Fibroblast of upper back skin (primary cell): Measurements from ENCODE around the gene KANK3.
A peak's percentile ranks its signal among the peaks of the same experiment; 100 is the strongest.
"Not testable (repeated sequence)": the region's sequence is repeated elsewhere in the genome, so short reads cannot be mapped to it uniquely, and the experiment has no call there.

Experiments
- DNase-seq: peaks from one replicate; pipeline ENCODE4 v3.0.0-alpha.2; 2013

Gene KANK3

DNA sequence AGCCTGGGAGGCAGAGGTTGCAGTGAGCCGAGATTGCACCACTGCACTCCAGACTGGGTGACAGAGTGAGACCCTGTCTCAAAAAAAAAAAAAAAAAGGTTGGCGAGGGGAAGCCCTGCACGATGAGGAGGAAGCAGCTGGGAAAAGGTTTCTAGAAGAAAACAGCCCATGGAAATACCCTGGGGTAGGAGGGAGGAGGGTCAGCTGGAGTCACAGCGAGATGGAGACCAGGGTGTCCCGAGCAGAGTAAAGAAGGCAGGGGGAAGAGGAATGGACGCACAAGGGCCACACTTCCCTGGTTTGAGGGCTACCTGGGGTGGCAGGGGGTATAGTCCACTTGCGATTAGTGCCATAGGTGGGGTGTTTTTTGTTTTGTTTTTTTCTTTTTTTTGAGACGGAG is 6.4 kb downstream of the KANK3 start:
- no peak for DNase-seq

DNA sequence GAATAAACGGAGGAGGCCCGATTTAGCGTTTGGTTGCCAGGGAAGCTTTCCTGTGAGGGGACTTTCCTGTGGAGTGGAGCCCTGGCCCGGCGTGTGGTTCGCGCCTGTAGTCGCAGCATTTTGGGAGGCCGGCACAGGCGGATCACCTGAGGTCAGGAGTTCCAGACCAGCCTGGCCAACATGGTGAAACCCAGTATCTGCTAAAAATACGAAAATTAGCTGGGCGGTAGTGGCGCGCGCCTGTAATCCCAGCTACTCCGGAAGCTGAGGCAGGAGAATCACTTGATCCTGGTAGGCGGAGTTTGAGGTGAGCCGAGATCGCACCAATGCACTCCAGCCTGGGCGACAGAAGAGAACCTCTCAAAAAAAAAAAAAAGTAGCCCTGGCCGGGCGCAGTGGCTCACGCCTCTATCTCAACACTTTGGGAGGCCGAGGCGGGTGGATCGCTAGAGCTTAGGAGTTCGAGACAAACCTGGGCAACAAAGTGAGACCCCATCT is 6.9 kb downstream of the KANK3 start:
- no peak for DNase-seq

DNA sequence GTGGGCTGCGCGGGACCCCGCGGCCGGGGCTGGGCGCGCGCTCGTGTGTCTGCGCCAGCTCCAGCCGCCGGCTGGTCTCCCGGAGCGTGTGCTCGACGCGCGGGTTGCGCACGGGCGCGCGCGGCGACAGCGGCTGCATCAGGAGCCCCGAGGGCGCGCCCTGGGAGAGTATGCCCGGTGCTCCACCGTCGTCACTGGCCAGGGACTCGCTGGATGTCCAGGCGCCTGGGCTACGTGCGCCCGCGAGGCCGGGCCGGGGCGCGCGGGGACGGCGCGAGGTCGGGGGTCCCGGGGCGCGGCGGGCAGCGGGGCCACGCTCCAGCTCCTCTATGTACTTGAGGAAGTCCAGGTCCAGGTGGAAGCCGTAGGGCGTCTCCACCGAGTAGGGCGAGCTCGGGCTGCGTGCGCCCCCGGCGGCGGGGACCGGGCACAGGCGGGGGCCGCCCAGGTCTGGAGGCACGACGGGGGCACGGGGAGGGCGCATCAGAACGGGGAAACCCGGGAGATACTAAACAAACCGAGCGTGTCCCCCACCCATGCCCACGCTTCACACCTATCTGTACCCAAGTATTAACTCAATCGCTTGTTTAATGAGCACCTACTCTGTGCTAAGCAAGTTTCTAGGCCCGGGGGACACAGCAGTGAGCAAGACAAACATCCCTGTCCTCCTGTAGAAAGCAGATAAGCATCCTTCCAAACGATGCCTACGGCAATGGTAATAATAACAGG is 7.6 kb downstream of the KANK3 start:
- no peak for DNase-seq

DNA sequence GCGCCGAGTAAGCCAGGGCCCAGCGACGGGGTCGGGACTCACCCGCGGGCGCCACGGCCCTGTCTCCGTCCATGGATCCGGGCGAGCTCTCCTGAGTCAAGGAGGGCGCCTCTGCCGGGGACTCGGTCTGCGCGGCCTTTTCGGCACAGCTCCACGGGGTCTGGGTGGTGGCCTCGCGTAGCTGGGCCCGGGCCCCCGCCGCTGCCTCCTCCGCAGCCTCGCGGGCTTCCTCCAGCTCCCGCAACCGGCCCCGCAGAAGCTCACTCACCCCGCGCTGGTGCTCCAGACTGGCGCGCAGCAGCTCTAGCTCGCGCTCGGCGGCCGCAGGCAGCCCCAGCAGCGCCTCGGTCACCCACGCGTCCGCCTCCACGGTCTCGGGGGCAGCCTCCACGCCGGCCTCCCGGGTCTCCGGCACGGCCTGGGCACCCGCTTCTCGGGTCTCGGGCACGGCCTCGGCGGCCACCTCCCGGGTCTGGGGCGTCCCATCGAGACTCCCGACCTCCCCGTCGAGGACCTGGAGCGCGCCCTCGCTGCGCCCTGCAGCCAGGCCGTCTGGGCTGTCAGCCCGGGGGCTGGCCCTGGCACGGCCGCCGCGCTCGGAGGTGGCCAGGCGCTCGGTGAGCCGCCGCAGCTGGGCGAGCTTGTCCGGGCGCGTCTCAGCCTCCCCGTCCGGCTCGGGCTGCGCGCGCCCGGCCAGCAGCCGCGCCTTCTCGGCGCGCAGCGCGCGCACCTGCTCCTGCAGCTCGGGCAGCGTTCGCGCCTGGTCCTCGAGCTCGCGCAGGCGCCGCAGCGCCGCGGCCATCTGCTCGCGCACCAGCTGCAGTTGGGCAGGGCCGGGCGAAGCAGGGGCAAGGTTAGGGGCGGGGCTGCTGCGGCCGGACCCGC is 8.4 kb downstream of the KANK3 start:
- no peak for DNase-seq

DNA sequence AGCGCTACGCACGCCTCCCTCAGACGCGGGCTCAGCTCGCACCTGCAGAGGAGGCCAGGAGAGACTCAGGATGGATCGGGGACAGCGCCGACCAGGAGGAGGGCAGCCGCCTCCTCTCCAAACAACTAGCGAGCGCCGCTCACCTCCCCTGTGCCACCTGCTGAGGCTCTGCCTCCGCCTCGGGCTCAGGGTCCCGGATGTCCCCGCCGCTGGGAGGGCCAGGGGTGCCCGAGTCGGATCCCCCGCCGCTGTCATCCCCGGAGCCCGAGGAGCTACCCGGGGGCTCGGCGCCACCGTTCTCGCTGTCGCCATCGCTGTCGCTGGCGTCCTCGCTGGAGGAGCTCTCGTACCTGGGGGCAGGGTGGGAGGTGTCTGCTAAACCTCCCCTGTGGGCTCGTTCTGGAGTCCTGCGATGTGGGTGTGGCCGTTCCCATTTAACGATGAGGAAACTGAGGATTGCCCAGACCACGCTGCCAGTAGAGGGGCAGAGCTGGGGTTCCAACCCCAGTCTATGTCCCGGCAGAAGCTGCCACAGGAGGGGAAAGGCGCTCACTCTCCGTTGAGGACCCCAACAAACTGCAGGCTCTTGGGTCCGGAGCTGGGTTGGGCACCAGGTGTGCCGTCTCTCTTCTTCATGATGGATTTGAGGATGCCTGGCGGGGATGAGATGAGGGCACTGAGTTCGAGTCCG is 9.2 kb downstream of the KANK3 start:
- no peak for DNase-seq

DNA sequence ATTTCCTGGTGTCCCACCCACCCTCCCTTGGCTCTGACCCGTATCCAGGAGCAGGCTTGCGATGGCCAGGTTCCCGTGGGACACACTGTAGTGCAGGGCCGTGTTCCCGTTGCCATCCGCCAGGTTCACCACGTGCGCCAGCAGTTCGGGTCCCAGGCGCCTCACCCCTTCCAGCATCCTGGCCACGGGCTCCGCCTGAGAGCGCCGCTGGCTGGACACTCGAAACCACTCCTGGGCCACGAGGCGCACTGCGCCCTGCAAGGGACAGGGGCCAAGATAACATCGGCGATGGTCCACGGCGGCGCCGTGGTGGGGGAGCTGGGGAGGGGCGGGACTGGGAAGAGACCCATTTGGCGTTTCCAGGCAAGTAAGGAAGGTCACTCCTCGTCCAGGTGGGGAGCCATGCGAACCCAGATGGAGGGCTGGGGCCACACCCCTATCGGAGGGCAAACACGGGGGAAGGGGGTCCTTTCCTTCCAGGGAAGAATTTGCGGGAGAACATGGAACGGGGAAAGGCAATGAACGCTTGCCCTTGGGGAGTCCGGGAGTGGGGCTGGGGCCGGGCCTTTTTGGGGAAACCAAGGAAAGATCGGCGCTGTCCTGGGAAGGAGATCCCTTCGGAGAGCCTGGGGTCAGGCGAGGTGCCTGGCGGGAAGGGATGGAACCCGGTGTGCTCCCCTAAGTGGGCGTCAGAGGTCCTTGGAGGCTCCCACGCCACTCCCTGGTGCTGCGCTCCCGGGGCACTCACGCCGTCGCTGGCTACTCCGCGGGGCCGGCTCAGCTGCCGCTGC is 9.9 kb downstream of the KANK3 start:
- no peak for DNase-seq

DNA sequence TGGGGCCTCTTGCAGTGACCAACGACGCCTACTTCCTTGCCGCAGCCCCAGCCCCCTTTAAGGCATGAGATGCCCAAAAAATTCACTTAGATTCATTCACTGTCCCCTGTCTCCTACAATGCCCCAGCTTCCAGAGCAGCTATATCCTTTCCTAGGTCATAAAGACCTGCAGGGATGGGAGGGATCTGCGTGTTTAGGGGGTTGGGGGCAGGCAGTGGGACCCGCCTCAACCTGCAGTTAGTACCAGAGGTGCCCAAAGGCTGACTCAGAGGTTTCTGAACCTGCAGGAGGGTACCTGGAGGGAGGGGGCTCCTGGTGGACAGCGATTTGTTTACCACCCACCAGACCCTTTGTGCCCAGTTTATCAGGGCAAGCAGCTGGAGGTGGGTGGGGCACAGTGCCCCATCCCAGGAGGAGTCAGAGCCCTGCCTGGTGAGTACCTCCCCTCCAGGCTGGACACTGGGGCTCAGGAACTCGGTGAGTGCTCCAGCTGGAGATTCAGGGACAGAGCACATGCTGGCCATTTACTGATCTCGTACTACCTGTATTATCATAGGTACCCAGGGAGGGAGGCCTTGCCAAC is 11.7 kb downstream of the KANK3 start:
- DNase-seq: no peak

DNA sequence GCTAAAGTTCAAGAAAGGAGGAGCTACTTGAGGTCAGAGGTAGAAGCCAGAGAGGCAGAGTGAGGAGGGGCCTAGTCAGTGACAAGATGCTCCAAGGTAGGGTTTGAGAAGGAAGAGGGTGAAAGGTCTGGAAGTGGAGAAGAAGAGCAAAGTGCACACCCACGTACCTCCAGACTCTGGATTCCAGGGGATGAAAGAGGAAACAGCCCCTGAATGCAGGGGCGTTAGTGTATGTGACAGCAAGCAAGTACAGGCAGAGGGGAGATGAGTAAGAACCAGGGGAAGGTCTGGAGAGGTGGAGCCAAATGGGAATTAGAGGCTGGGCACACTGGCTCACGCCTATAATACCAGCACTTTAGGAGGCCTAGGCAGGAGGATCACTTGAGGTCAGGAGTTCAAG is 13.1 kb downstream of the KANK3 start:
- DNase-seq: no peak

DNA sequence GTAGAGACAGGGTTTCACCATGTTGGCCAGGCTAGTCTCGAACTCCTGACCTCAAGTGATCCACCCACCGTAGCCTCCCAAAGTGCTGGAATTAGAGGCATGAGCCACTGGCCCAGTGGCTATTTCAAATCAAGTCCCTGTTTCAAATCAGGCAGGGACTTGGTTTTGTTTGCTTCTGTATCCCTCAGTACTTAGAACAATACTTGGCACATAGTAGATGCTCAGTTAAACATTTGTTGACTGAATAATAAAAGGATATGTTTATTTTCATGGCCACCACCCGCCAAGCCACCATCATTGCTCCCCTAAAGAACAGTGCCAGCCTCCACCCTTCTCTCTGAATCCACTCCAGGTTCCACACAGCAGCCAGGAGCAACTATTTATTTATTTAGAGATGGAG is 17.6 kb downstream of the KANK3 start:
- no peak for DNase-seq

DNA sequence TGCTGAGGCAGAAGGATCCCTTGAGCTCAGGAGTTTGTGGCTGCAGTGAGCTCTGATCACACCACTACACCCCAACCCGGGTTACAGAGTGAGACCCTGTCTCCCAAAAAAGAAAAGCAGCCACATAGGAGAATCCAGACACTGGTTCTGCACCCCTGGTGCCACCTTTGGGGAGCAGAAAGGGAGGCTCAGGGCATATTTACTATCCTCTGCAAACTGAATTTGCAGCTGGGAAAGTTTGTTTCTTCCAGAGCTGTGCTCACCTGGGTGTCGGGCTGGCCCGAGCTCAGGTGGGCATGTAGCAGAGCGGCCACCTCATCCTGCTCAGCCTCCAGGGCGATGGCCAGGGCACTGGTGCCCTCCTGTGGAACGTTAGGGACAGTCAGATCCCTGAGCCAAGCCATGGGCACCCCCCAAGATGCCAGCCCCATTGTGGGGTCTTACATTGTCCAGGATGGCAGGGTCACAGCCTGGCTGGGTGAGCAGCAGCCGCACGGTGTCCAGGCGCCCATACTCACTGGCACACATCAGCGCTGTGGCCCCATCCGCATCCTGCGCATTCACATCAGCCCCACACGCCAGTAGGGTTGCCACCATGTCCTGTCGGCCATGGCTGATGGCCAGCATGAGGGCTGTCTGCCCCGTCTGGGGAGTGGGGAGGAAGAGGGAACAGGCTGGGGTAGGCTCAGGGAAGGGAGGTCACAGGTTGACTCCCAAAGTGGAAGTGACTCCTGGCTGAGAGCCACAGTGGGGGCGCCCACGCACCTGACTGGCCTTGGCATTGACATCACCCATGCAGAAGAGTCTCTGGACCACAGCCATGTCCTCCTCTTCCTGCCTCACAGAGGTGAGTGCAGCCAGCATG is 18.6 kb downstream of the KANK3 start:
- DNase-seq: no peak

DNA sequence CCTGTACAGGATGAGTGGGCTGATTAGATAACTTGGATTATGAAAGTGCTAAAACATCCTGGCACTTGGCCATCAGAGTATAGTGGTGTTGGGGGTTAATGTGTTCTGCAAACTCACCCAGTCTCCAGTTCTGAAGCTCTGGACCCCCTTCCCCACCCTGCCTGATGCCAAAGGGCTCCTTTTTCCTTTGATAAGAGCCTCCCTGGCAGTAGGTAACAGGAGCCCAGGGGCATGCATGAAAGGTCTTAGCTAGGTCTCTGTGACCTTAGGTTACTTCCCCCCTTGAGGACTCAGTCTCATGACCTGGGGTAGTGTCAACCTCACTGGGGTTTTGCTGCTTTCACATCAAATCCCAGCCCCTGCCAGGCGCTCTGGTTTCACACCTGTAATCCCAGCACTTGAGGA is 19.3 kb downstream of the KANK3 start:
- DNase-seq: no peak

DNA sequence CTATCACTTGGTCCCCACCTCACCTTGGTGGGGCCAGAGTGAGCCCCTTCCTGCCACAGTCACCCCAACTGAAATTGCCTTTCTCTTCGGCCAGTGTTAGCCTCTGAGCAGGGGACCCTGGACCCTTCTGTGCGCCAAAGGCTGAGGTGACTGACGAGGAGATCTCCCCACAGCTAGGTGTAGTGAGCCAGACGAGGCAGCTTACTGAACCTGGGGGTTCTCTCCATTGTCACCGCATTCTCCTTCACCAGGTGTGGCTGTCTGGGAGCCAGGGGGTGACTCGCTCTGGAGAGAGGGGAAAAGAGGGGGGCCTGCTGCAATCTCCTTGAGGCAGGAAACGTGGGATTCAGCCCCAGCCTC is 20.4 kb downstream of the KANK3 start:
- no peak for DNase-seq

DNA sequence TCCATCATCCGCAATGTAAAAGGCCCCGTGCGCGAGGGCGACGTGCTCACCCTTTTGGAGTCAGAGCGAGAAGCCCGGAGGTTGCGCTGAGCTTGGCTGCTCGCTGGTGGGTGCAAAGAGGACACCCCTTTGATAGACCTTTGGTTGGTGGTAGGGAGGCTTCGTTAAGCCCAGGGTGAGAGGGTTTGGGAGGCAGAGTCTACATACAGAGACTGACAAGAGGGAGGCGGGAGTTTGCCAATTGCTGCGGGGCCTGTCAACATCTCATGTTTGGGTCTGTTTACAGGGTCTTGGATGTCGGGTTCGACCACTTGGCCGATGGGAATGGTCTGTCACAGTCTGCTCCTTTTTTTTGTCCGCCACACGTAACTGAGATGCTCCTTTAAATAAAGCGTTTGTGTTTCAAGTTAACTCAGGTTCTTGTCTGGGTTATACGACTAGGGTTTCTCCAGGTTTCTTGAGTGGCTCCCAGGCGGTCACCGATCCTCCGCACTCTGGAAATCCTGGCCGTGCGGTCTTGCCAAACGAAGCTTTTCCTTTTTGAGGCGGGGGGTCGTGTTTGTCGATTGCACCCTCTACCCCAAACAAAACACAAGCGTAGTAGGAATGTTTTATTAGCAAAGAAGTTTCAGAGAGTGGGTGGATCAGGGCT is 20.9 kb downstream of the KANK3 start:
- no peak for DNase-seq

DNA sequence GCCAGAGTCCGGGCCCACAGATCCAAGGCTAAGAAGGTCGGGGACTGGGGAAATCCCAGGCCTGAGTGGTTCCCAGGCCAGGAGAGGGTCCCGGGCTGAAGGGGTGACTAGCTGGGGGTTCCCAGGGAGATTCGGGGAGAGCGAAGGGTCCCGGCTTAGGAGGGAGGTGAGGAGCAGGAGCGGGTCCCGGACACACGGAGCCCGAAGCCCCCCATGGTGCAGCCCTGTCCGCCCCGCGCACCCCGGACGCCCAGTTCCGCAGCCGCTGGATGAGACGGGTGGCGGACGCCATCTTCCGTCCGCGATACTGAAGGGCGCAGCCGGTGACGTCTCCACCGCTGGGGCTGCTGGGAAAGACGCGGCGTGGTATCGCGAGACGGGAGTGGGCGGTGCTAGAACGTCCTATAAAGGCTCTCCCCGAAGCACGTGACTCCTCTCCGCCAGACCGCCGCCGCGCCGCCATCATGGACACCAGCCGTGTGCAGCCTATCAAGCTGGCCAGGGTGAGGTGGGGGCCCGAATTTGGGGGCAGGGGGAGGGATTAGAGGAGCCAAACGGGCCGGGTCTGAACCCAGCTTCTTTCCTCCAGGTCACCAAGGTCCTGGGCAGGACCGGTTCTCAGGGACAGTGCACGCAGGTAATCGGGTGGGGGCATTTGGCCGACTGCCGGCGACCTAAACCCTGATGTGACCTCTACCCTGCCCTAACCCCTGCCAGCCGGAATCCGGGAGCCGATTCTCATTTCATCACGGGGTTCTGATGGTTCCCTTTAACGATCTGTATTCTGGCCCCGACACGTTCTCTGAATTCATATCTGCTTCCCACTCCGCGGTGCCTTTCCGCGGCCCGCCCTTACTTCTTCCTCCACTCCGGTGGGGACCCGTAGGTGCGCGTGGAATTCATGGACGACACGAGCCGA is 21.7 kb downstream of the KANK3 start, which contains the start of the genes NDUFA7 and RPS28:
Gene NDUFA7, minus strand, starts transcription at position 309 of the 919 bp plus-strand sequence. Its CDS starts 17 bp downstream, at position 292.
Gene RPS28, plus strand, starts transcription at position 430 of the 919 bp plus-strand sequence. Its CDS starts 35 bp downstream, at position 465.
- DNase-seq: peak; percentile 95

DNA sequence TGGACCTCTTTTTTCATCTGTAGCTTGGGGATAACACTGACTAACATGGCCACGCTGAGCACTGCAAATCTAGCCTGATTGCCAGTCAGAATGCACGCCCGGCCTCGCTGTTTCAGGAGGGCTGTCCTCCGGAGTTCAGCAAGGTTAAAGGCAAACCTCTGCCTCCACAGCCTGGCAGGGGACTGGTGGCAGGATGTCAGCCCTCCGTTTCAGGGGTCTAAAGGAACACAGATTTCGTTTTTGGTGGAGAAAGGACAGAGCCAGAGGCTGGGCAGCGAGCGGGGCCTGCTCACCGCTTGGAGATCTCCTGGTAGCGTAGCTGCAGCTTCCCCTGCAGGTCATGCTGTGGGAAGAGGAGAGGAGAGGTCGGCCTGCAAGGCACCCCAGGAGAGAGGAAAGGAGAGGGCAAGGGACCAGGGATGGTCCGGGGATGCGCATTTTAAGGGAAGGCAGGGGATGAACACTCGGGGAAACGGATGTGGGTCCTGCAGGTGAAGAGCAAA is 22.4 kb downstream of the KANK3 start:
- DNase-seq: no peak

DNA sequence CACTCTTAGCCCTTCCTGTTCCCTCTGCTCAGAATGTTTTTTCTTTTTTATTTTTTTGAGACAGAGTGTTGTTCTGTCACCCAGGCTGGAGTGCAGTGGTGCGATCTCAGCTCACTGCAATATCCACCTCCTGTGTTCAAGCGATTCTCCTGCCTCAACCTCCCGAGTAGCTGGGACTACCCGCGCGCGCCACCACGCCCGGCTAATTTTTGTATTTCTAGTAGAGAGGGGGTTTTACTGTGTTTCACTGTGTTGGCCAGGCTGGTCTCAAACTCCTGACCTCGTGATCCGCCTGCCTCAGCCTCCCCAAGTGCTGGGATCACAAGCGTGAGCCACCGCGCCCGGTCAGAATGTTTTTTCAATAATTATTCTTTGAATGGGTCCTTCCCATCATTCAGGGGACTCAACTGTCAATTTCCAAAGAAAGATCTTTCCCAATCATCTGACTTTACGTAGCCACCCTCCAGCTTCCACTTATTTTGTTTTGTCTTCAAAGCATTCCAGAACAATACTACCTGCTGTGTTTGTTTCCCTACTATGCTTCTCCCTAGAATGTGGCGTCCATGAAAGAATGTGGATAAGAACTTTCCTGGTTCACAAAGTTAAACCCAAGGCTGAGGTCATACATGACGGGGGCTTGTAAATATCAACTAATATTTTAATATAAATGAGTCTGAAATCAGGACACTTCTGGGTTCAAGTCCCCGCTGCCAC is 23.1 kb downstream of the KANK3 start:
- no peak for DNase-seq

DNA sequence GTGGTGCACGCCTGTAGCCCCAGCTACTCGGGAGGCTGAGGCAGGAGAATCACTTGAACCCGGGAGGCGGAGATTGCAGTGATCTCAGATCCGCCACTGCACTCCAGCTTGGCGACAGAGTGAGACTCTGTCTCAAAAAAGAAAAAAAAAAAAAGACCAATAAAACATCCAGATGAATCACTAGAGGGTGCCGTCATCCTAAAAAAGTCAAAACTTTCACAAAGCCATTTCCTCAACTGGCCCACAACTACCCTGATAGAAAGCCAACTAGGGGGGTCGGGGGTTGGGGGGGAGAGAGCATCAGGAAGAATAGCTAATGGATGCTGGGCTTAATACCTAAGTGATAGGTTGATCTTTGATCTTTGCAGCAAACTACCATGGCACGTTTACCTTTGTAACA is 24.2 kb downstream of the KANK3 start:
- DNase-seq: not testable (repeated sequence)

DNA sequence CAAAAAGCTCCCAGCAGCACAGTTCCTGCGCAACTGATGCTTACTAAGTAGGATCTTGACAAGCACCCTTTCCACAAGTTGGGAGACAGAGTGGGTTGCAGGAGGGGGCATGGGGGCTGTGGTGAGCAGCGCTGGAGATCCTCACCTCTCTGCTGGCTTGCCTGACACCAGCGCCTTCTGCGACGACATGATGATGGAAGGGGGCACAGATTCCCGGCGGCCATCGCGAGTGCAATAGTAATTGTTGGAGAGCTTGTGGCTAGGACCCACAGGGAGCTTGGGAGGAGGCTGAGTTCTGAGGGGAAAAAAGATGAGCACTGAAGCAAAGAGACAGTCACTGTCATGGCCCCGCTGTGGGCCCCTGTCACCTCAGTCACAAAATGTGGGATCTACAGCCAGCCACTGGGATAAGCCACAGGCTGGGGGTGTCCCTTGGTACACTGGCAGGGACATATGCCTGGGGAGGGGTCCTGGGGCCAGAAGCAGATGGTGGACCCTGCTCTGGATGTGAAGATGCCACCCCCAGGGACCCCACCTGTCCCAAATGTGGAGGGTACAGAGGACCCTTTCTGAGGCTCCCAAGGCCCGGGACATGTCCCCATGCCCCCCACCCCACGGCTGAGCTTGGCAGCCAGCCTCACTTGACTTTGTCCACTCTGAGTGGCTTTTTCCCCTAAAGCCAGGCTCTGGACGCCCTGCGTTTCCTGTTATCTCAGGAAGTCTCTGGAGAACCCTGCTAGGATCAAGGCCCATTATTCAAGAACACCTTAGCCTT is 26.5 kb downstream of the KANK3 start:
- no peak for DNase-seq
